Measurements from ENCODE around the gene TNFRSF9. TPM values are rescaled to one million over a fixed set of nuclear protein-coding genes. Genes with fewer than 3 reads are reported as not detected.

Gene TNFRSF9
- total and polyA plus RNA-seq, 2 of the 8 experiments (the other 6 are each of a cell fraction or from before 2014, with no cell fraction given) = not detected

DNA sequence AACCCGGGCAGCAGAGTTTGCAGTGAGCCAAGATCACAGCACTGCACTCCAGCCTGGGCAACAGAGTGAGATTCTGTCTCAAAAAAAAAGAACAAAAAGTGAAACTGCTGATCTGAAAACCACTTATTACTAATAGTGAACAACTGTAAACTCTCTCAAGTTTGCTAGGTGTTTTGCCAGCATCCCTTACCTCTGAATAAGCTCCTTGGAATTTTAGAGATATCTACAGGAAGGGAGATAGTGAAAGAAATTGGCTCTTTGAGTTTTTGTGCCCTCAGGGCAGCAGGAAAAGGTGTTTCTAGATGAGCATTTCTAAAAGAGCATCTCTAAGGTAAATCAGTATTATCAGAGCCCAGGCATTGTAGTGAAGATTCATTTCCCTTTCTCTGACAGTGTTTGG lies 47.9 kb upstream of the TNFRSF9 start:
- H3K9ac ChIP-seq (replicated peaks in 1 of 4; ENCODE audit: extremely low read depth in 1 of 4, low read depth in 3 of 4, low read length in 3 of 4) = no peak overlapping the region
- no peak overlapping the region for H3K4ac ChIP-seq (replicated peaks; ENCODE audit: insufficient read length, low read depth, low read length)
- no peak overlapping the region for H3K27ac ChIP-seq (ENCODE audit: low read depth, low read length)
- no peak overlapping the region for H4K5ac ChIP-seq (ENCODE audit: insufficient read length, low read depth, low read length)
- no peaks in the 10 kb centered on the region for H3K9me3 ChIP-seq (ENCODE audit: insufficient read depth in 2 of 2, low read depth in 1 of 2, low read length in 1 of 2)
- H3K79me2 ChIP-seq (ENCODE audit: control insufficient read depth in 1 of 2, insufficient read depth in 2 of 2, low read length in 2 of 2) = no peaks in the 10 kb centered on the region
- peaks cover 0 to 6% (median under 1%) of the 10 kb centered on the region in 4 experiments; a peak in 4 of 7 replicates for H3K4me1 ChIP-seq (replicated peaks in 1 of 4; ENCODE audit: control insufficient read depth in 3 of 4, insufficient read depth in 4 of 4, low read length in 3 of 4)
- peaks cover 5 to 38% (median 22%) of the 10 kb centered on the region in 4 experiments for H3K36me3 ChIP-seq (ENCODE audit: control insufficient read depth in 2 of 4, insufficient read depth in 4 of 4, low read length in 3 of 4)
- no peak for FAIRE-seq
- peaks cover 0 to 6% of the 10 kb centered on the region in 2 experiments for H4K20me1 ChIP-seq (replicated peaks in 1 of 2; ENCODE audit: control insufficient read depth in 1 of 2, insufficient read depth in 2 of 2, low read length in 2 of 2)
- H2BK120ac ChIP-seq (replicated peaks; ENCODE audit: low read depth, low read length) = no peak overlapping the region
- no peak overlapping the region for H2BK5ac ChIP-seq (ENCODE audit: low read depth, low read length)
- H3K27me3 ChIP-seq (replicated peaks in 1 of 4; ENCODE audit: control insufficient read depth in 3 of 4, extremely low read depth in 1 of 4, insufficient read depth in 3 of 4, low read length in 3 of 4) = no peaks in the 10 kb centered on the region
- H3K79me1 ChIP-seq (ENCODE audit: low read depth, low read length) = peaks cover 3% of the 10 kb centered on the region; the same call in 1 of the 2 replicates
- no peak overlapping the region for H4K91ac ChIP-seq (replicated peaks; ENCODE audit: insufficient read length, low read length)
- no peak for DNase-seq (ENCODE audit: low read depth in 1 of 2, low spot score in 2 of 2)
- H2AFZ ChIP-seq (ENCODE audit: low read length) = no peak overlapping the region
- no peak overlapping the region for H3K4me2 ChIP-seq (ENCODE audit: insufficient read depth in 1 of 2, low read depth in 2 of 2, low read length in 2 of 2)
- no peak overlapping the region for H2BK15ac ChIP-seq (ENCODE audit: low read length)
- WGBS, 2 experiments (ENCODE audit: extremely low coverage in 1 of 2, insufficient coverage in 1 of 2, insufficient read length in 1 of 2, insufficient replicate concordance in 2 of 2, low coverage in 1 of 2, low lambda C conversion rate in 2 of 2, missing lambda C conversion rate in 1 of 2) = 80% methylated on average over 1 of the region's 1 CpG; no CpG with 5 or more reads in 1 of the 2 experiments
- peaks cover 7% of the 10 kb centered on the region; the same call in 1 of the 2 replicates for H3K23me2 ChIP-seq (ENCODE audit: low read depth, low read length)
- H3K14ac ChIP-seq (ENCODE audit: insufficient read length) = no peak overlapping the region
- H3K18ac ChIP-seq (ENCODE audit: extremely low read depth, low read length) = no peak overlapping the region
- H2BK20ac ChIP-seq (ENCODE audit: low read length) = no peak overlapping the region
- H2BK12ac ChIP-seq (ENCODE audit: low read depth, low read length) = no peak overlapping the region
- ChIA-PET POLR2A (ENCODE audit: partially characterized antibody) (interaction anchor here (0.6 to 1.5 kb wide), 5 partner anchors 10 to 326 kb away, joined by 3 to 4 read pairs (median 4); partner anchors contain the start of gene PARK7), CTCF (ENCODE audit: partially characterized antibody) (interaction anchor here (0.6 to 4.3 kb wide), 6 partner anchors 14 to 1017 kb away, joined by 3 to 23 read pairs (median 8); no protein-coding TSS in a partner anchor)
- H3K56ac ChIP-seq (replicated peaks; ENCODE audit: insufficient read length, low read depth, low read length) = no peak overlapping the region
- H3K4me3 ChIP-seq (ENCODE audit: extremely low read depth in 1 of 4, insufficient read depth in 2 of 4, low read depth in 3 of 4, low read length in 4 of 4) = no peak overlapping the region
- H2AK5ac ChIP-seq (ENCODE audit: low read depth, low read length) = no peak overlapping the region
- H4K8ac ChIP-seq (ENCODE audit: extremely low read depth, insufficient read depth, low read length) = no peak overlapping the region
- no peak overlapping the region for H3K23ac ChIP-seq (ENCODE audit: insufficient read length)
- TF ChIP-seq POU5F1 (IDR thresholded peaks at IDR 0.05; ENCODE audit: low read depth, low read length) = no peak
- no peak for TF ChIP-seq TCF12 (IDR thresholded peaks at IDR 0.05; ENCODE audit: low read depth, low read length)
- no peak for TF ChIP-seq CEBPB (IDR thresholded peaks at IDR 0.05; ENCODE audit: low read depth, low read length)
- TF ChIP-seq SUZ12 (IDR thresholded peaks at IDR 0.05; ENCODE audit: low read length) = no peak

Data from H1 (cell line).